ENCODE data around the gene C22orf23.

- TF ChIP-seq CTCF (IDR thresholded peaks at IDR 0.05) (no peak), EP300 (IDR thresholded peaks at IDR 0.05) (no peak), POLR2AphosphoS5 (IDR thresholded peaks at IDR 0.05) (no peak), POLR2A (IDR thresholded peaks at IDR 0.05) (no peak)
Measured at GRCh38 chr22:37972527-37972926, 19.1 kb upstream of the C22orf23 start.
